ENCODE results near the gene CAVIN3. TPM values are rescaled to one million over a fixed set of nuclear protein-coding genes. Genes with fewer than 3 reads are reported as not detected.

CAVIN3 gene
- total and polyA plus RNA-seq, 2 of the 4 experiments (the other 2 are of a cell fraction) = 112 to 185 TPM

DNA sequence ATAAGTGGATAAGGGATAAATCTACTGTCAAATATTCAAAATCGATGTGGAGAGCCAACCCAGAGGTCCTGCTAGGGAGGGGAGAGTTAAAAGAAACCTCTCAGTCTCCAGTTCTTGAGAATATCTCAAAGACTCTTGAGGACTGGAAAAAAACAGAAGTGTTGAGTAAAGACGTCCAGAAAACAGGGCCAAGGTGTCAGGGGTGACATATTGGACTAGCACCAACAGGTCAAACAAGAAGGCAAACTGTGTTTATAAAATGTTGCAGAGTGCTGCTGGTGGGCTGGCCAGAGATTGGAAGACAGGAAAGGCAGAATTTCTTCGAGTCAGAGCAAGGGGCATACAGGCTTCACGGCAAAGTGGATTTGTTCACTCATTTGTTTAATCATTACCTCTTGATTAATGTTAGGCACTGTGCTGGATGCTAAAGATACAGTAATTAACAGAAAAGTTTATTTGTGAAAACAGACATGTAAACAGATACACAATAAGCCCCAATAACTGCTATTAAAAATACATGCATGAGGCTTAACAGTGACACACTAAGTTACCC lies 36.3 kb upstream of the CAVIN3 start:
- Histone ChIP-seq H4K5ac (ENCODE audit: low read depth, low read length) (peak overlapping the region; percentile 52; the same call in 1 of the 2 replicates), H3K4me2 (ENCODE audit: low read depth, low read length) (peak overlapping the region; percentile 55; the same call in 1 of the 2 replicates), H3K4me1 (ENCODE audit: control insufficient read depth, insufficient read depth, low read length) (peaks cover 13% of the 10 kb centered on the region), H2AK9ac (replicated peaks; ENCODE audit: low read depth, low read length, poor library complexity) (no peak overlapping the region), H3K14ac (replicated peaks; ENCODE audit: low read depth, low read length) (peak overlapping the region; percentile 29), H3K9me3 (ENCODE audit: control insufficient read depth, insufficient read depth, low read length) (no peaks in the 10 kb centered on the region), H3K23ac (ENCODE audit: low read depth, low read length) (peak overlapping the region; percentile 55; the same call in 1 of the 2 replicates), H3K18ac (ENCODE audit: low read depth, low read length) (peak overlapping the region; percentile 71; the same call in 1 of the 2 replicates), H2BK5ac (ENCODE audit: low read depth, low read length, poor library complexity, severe bottlenecking) (peak overlapping the region; percentile 47), H3K27me3 (ENCODE audit: control insufficient read depth, insufficient read depth, low read length) (no peaks in the 10 kb centered on the region), H2BK20ac (ENCODE audit: low read depth, low read length) (peak overlapping the region; percentile 89), H3K36me3 (ENCODE audit: control insufficient read depth, insufficient read depth, low read length) (no peaks in the 10 kb centered on the region), H2AK5ac (ENCODE audit: low read depth, low read length) (no peak overlapping the region), H3K9me1 (ENCODE audit: insufficient read depth, low read length) (peaks cover 7% of the 10 kb centered on the region), H3K27ac (ENCODE audit: insufficient read depth, low read length) (no peak overlapping the region), H4K20me1 (ENCODE audit: insufficient read depth, low read length) (no peaks in the 10 kb centered on the region), H3K9ac (ENCODE audit: low read depth, low read length) (no peak overlapping the region), H3K4me3 (ENCODE audit: insufficient read depth, low read depth, low read length) (no peak overlapping the region), H2BK15ac (ENCODE audit: low read depth, low read length) (peak overlapping the region; percentile 12; the same call in 1 of the 3 replicates), H3K4ac (ENCODE audit: low read depth, low read length) (peak overlapping the region; percentile 61), H2AFZ (replicated peaks; ENCODE audit: low read length, poor library complexity) (peak overlapping the region; percentile 80), H2BK120ac (ENCODE audit: low read depth, low read length) (peak overlapping the region; percentile 59), H4K91ac (ENCODE audit: insufficient read depth, low read depth, low read length) (peak overlapping the region; percentile 67), H4K8ac (ENCODE audit: low read depth in 2 of 2, low read length in 2 of 2) (peak overlapping the region; percentile 28 to 78; a peak in 3 of 4 replicates), H3K56ac (ENCODE audit: extremely low read depth, insufficient read depth, low read length) (no peak overlapping the region), H3K79me1 (ENCODE audit: low read depth in 1 of 2, low read length in 2 of 2) (no peaks in the 10 kb centered on the region)
- POLR2A ChIA-PET (ENCODE audit: unreplicated experiment) = no interaction called here
- intact Hi-C loops (cut with micrococcal nuclease) (no loop called here), in situ Hi-C loops (cut with MboI; ENCODE audit: low sequenced_read_pairs) (loop anchor here (10.0 to 25.0 kb wide), 2 partner anchors 332 to 669 kb away; partner anchors contain the start of genes TRIM22 and TRIM5), dilution Hi-C loops (cut with HindIII; ENCODE audit: low sequenced_read_pairs, unreplicated experiment) (no loop called here)
- BruUV-seq (replicated peaks) = no TSS peak
- ATAC-seq (ENCODE audit: low read depth) (0 out of 2 replicates have a peak, but pooled peaks have one; percentile 5), DNase-seq (no peak)
- TF ChIP-seq FOS (IDR thresholded peaks at IDR 0.05; ENCODE audit: low read depth, low read length) = no peak
- TF ChIP-seq RFX5 (IDR thresholded peaks at IDR 0.05; ENCODE audit: low read depth, low read length) = no peak
- no peak for TF ChIP-seq MXI1 (IDR thresholded peaks at IDR 0.05; ENCODE audit: borderline replicate concordance, low read depth, low read length)
- no peak for TF ChIP-seq CEBPB (IDR thresholded peaks at IDR 0.05; ENCODE audit: low read depth, low read length)
- no peak for TF ChIP-seq MAZ (IDR thresholded peaks at IDR 0.05; ENCODE audit: borderline replicate concordance, low read depth, low read length)
- TF ChIP-seq, protein P1, sequence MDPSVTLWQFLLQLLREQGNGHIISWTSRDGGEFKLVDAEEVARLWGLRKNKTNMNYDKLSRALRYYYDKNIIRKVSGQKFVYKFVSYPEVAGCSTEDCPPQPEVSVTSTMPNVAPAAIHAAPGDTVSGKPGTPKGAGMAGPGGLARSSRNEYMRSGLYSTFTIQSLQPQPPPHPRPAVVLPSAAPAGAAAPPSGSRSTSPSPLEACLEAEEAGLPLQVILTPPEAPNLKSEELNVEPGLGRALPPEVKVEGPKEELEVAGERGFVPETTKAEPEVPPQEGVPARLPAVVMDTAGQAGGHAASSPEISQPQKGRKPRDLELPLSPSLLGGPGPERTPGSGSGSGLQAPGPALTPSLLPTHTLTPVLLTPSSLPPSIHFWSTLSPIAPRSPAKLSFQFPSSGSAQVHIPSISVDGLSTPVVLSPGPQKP (IDR thresholded peaks at IDR 0.05; ENCODE audit: borderline replicate concordance, low read depth, low read length) = no peak
- TF ChIP-seq MAFK (IDR thresholded peaks at IDR 0.05; ENCODE audit: low read depth, low read length) = no peak
- no peak for TF ChIP-seq SMC3 (IDR thresholded peaks at IDR 0.05; ENCODE audit: low read depth, low read length)
- TF ChIP-seq BHLHE40 (IDR thresholded peaks at IDR 0.05; ENCODE audit: low read depth, low read length) = no peak
- CTCF ChIA-PET = interaction anchor here (0.6 to 3.8 kb wide), 4 partner anchors 23 to 172 kb away, joined by 3 to 49 read pairs (median 4); no protein-coding TSS in a partner anchor
- no CpG with 5 or more reads among the region's 4 CpGs for WGBS, 2 experiments (ENCODE audit: extremely low coverage in 2 of 2, insufficient read length in 1 of 2)
